Measurements from ENCODE around the gene LRRC30.
"Not testable (repeated sequence)": the region's sequence is repeated elsewhere in the genome, so short reads cannot be mapped to it uniquely, and the experiment has no call there.

LRRC30 gene

GRCh38 chr18:7230626-7231349 lies at the start of gene LRRC30:
LRRC30 (plus strand) TSS chr18:7231089; CDS start chr18:7231139, 50 bp downstream.
- DNase-seq (ENCODE audit: low spot score) = no peak

GRCh38 chr18:7185701-7186100 lies 45.2 kb upstream of the LRRC30 start:
- DNase-seq (ENCODE audit: low spot score) = no peak

DNA sequence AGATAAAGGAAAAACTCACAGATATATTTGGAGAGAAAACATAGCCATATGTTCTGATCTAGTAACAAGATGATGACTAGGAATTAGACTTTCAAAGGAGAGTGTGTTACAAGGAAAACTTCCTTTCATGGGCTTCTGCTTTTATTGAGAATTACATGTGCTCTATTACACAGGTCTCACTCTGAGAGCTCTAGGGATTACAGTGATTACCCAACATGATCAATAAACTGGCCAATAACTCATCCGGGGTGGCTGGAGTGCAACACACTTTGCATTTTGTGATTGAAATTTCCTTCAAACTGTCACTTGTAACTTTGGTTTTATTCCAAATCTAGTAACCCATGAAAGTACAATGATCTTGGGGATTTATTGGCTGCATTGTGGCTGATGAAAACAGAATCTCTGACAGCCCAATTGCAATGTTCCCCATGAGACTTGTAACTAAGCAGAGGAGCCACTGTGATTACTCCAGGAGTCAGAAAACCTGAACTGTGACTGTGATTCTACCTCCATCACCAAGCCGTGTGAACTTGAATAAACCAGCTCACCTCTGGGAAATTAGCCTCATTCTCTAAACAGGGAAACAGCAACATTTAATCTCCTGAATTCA lies 40.2 kb upstream of the LRRC30 start:
- no peak for DNase-seq (ENCODE audit: low spot score)

- DNase-seq (ENCODE audit: low spot score) = no peak
Observed at GRCh38 chr18:7191736-7192135, 39.2 kb upstream of the LRRC30 start.

DNA sequence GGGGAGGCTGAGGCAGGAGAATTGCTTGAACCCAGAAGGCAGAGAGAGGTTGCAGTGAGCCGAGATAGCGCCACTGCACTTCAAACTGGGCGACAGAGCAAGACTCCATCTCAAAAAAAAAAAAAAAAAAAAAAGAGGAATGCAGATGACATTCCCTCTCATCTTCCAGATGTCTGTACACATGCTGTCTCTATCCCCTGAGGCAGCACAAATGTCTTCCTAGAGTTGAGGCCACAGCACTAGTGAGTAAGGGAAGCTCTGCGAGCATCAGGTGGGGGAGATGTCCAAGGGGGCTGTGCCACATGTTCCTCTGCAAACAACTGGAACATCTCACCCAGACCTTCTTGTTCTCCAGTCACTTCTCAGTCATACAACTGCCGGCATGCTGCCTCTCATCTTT lies 35.6 kb upstream of the LRRC30 start:
- no peak for DNase-seq (ENCODE audit: low spot score)

DNA sequence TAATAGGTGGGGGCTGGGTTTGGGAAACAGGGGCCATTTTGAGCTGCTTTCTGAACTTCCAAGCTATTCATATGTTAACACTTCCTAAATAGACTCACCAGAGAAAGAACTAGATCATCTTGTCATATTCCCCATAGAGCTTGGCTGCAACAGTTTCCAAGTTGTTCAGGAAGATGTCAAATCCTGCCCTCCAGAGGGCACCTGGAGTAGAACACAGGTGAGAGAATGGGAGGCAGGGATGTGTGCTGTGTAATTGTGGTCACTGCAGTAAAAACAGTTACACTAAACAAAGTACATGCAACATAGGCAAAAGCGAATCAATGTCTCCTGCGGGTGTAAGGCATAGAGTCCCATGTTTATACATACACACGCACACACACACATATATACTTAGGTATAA lies 34.5 kb upstream of the LRRC30 start:
- no peak for DNase-seq (ENCODE audit: low spot score)

- DNase-seq (ENCODE audit: low spot score) = no peak
Observed at GRCh38 chr18:7197854-7198253, 33.0 kb upstream of the LRRC30 start.

GRCh38 chr18:7198326-7198725 lies 32.6 kb upstream of the LRRC30 start:
- no peak for DNase-seq (ENCODE audit: low spot score)

GRCh38 chr18:7201096-7201495 lies 29.8 kb upstream of the LRRC30 start:
- DNase-seq (ENCODE audit: low spot score) = no peak

DNA sequence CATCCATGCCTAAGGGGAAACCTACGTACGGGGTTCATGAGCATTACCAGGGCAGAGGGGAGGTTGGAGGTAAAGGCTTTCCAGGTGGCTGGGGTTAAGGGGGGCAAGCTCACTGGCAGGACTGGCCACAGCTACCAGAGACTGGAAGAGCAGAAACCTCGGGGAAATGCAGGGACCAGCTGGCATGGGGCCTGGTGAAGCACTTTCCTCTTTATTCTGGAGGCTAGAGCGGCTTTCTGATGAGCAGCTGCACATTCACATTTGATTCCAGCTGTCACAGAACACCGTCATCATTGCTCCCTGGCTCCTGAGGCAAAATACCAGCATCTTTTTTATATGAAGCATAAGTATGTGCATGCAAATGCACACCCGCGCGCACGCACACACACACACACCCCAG lies 28.7 kb upstream of the LRRC30 start:
- DNase-seq (ENCODE audit: low spot score) = no peak

DNA sequence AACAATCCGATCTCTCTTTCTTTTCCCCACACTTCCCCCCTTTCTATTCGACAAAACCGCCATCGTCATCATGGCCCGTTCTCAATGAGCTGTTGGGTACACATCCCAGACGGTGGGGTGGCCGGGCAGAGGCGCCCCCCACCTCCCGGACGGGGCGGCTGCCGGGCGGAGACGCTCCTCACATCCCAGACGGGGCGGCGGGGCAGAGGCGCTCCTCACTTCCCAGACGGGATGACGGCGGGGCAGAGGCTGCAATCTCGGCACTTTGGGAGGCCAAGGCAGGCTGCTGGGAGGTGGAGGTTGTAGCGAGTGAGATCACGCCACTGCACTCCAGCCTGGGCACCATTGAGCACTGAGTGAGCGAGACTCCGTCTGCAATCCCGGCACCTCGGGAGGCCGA lies 27.3 kb upstream of the LRRC30 start:
- DNase-seq (ENCODE audit: low spot score) = not testable (repeated sequence)

- DNase-seq (ENCODE audit: low spot score) = no peak
Observed at GRCh38 chr18:7205346-7205745, 25.5 kb upstream of the LRRC30 start.

DNA sequence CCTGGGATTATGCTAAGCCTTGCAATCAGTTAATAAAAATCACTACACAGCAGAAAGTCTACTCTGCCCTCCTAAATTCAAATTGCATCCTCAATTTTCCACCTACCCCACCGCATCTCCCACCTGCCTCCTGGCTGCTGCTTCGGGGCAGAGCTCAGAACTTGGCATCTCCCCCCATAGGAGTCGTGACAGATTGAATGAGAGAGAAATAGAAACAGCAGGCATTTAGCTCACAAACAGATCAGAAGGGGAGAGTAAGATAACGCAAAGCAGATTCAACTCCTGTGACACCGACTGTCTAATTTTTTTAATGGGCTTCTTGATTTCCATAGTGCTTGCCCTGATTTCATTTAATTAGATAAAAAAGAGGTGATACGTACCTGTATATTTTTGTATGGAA lies 24.7 kb upstream of the LRRC30 start:
- no peak for DNase-seq (ENCODE audit: low spot score)

GRCh38 chr18:7207366-7207915 lies 23.4 kb upstream of the LRRC30 start:
- DNase-seq (ENCODE audit: low spot score) = no peak

- DNase-seq (ENCODE audit: low spot score) = no peak
Observed at GRCh38 chr18:7221424-7222155, 9.3 kb upstream of the LRRC30 start.

GRCh38 chr18:7224198-7224597 lies 6.7 kb upstream of the LRRC30 start:
- no peak for DNase-seq (ENCODE audit: low spot score)

DNA sequence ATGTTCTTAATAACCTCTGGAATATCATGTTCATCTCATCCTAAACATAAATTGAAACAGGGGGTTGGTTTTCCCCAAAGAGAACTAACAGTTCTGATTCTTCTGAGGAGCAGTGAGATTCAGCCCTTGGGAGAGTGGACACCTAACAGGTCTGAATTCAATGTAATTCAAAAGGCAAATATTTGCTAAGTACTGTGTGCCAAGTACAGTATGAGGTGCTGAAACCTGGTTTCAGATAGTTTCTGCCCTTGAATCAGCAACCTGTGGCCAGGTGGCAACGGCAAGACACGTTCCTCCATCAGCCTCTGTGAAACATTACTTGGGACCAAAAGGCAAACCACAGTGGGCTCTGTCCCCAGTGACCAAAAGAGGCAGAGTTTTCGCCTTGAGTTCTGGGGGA lies 1.3 kb downstream of the LRRC30 start:
- DNase-seq (ENCODE audit: low spot score) = no peak

GRCh38 chr18:7233134-7233810 lies 2.4 kb downstream of the LRRC30 start:
- DNase-seq (ENCODE audit: low spot score) = no peak

DNA sequence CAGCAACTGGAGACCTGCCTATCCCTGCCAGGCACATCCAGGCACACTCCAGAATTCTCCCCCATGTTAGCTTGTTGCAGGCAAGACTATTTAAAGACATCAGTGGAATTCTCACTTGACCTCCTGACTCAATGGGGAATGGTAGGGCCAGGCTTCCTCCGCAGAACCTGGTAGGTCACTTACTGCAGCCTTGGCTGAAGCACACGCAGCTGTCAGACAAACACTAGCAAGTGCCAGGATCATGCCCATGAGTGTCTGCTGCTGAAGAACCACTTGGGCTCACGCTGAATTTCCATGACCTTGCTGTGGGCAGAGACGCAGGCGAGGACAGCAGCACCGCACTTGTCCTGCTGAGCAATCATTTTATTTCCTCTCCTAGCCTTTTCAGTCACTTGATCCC lies 3.2 kb downstream of the LRRC30 start:
- DNase-seq (ENCODE audit: low spot score) = no peak

- no peak for DNase-seq (ENCODE audit: low spot score)
Observed at GRCh38 chr18:7234956-7235355, 4.1 kb downstream of the LRRC30 start.

DNA sequence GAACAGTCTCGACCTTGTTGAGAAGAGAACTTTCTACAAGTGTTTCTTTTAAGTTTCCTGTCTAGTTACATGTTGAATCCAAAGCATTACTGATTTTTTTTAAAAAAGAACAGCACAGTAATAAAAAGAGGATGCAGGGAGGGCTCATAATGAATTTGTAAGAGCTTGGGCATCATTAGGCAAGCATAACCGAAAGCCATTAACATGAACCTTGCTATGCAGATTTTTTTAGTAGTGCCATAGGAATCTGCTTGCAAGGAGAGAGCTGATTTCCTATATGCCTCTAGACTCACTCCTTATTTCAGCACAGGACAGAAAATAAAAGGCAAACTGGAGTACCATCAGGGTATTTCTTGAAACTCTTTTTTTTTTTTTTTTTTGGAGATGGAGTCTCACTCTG lies 5.2 kb downstream of the LRRC30 start:
- no peak for DNase-seq (ENCODE audit: low spot score)

GRCh38 chr18:7236933-7237332 lies 6.0 kb downstream of the LRRC30 start:
- no peak for DNase-seq (ENCODE audit: low spot score)
